MM.1S (cell line): ENCODE measurements around the gene RPGRIP1L.

Source experiments
- DNase-seq: peaks from one replicate; pipeline ENCODE4 v3.0.0-alpha.2; 2015
- H2AFZ ChIP-seq: fragments of 300-600 bp; sonication (generic); 2 replicates; pipeline ENCODE4 v1.6.0; 2016; ENCODE audit warnings: antibody characterized with exemption, low read length
- H3F3A ChIP-seq: fragments of 300-600 bp; sonication (generic); 2 replicates; pipeline ENCODE4 v1.6.1; 2016; ENCODE audit warnings: mild to moderate bottlenecking, antibody characterized with exemption, low read length, moderate library complexity, mixed read lengths; ENCODE audit not compliant: insufficient read depth
- H3K27ac ChIP-seq: fragments of 300-600 bp; sonication (generic); 2 replicates; pipeline ENCODE4 v1.5.1; 2016; ENCODE audit warnings: mild to moderate bottlenecking, low read length
- H3K27me3 ChIP-seq: fragments of 300-600 bp; sonication (generic); replicated peaks from 2 replicates; pipeline ENCODE4 v1.6.0; 2016; ENCODE audit warnings: low read length; ENCODE audit not compliant: insufficient read depth
- H3K36me3 ChIP-seq: fragments of 300-600 bp; sonication (generic); replicated peaks from 2 replicates; pipeline ENCODE4 v1.6.1; 2016; ENCODE audit warnings: mild to moderate bottlenecking, low read length, mixed read lengths; ENCODE audit not compliant: insufficient read depth
- H3K4me1 ChIP-seq: fragments of 300-600 bp; sonication (generic); 2 replicates; pipeline ENCODE4 v1.6.1; 2016; ENCODE audit warnings: low read length, mixed read lengths
- H3K4me2 ChIP-seq: fragments of 300-600 bp; sonication (generic); 2 replicates; pipeline ENCODE4 v1.6.0; 2016; ENCODE audit warnings: low read depth, low read length
- H3K4me3 ChIP-seq: fragments of 300-600 bp; sonication (generic); 2 replicates; pipeline ENCODE4 v1.5.1; 2016; ENCODE audit warnings: low read length, mixed read lengths
- H3K79me2 ChIP-seq: fragments of 300-600 bp; sonication (generic); 2 replicates; pipeline ENCODE4 v1.6.1; 2016; ENCODE audit warnings: mixed run types, low read length, mixed read lengths
- H3K9ac ChIP-seq: fragments of 300-600 bp; sonication (generic); 2 replicates; pipeline ENCODE4 v1.6.1; 2016; ENCODE audit warnings: low read length, mixed read lengths
- H3K9me2 ChIP-seq: fragments of 300-600 bp; sonication (generic); replicated peaks from 2 replicates; pipeline ENCODE4 v1.6.1; 2016; ENCODE audit warnings: mild to moderate bottlenecking, low read length, mixed read lengths; ENCODE audit not compliant: insufficient read depth
- H3K9me3 ChIP-seq: fragments of 300-600 bp; sonication (generic); replicated peaks from 2 replicates; pipeline ENCODE4 v1.6.1; 2016; ENCODE audit warnings: mild to moderate bottlenecking, low read length, mixed read lengths; ENCODE audit not compliant: insufficient read depth
- H4K20me1 ChIP-seq: fragments of 300-600 bp; sonication (generic); 2 replicates; pipeline ENCODE4 v1.6.1; 2016; ENCODE audit warnings: mild to moderate bottlenecking, low read length, moderate library complexity, mixed read lengths; ENCODE audit not compliant: insufficient read depth
- CTCF ChIP-seq: fragments of 300-600 bp; sonication (generic); IDR thresholded peaks from 2 replicates; pipeline ENCODE4 v1.5.1; 2016; ENCODE audit warnings: antibody characterized with exemption, low read length, mixed read lengths
- EZH2 ChIP-seq: fragments of 300-600 bp; sonication (generic); optimal IDR thresholded peaks from 2 replicates; pipeline ENCODE3; 2017; ENCODE audit warnings: low read depth, mild to moderate bottlenecking, antibody characterized with exemption, low read length, mixed read lengths
- EZH2phosphoT487 ChIP-seq: fragments of 300-600 bp; sonication (generic); IDR thresholded peaks from 2 replicates; pipeline ENCODE4 v1.6.1; 2018; ENCODE audit warnings: antibody characterized with exemption, low read length

The RPGRIP1L gene

GRCh38 chr16:53711390-53711789 lies 7.7 kb upstream of the RPGRIP1L start:
- H3K4me2 ChIP-seq: no peak overlapping the region
- no peak overlapping the region for H3K27ac ChIP-seq
- no peaks in the 10 kb centered on the region for H3K27me3 ChIP-seq
- no peak overlapping the region for H2AFZ ChIP-seq
- H3K4me3 ChIP-seq: no peak overlapping the region
- no peaks in the 10 kb centered on the region for H3K36me3 ChIP-seq
- no peaks in the 10 kb centered on the region for H3K9me3 ChIP-seq
- no peaks in the 10 kb centered on the region for H4K20me1 ChIP-seq
- TF ChIP-seq EZH2 (no peak), CTCF (no peak), EZH2phosphoT487 (no peak)
- no peaks in the 10 kb centered on the region for H3K9me2 ChIP-seq
- peaks cover 76% of the 10 kb centered on the region for H3K79me2 ChIP-seq
- H3F3A ChIP-seq: no peaks in the 10 kb centered on the region
- no peaks in the 10 kb centered on the region for H3K4me1 ChIP-seq
- H3K9ac ChIP-seq: no peak overlapping the region
- no peak for DNase-seq

- H3K79me2 ChIP-seq: peaks cover 71% of the 10 kb centered on the region
Measured at GRCh38 chr16:53708490-53708889, 4.8 kb upstream of the RPGRIP1L start.

GRCh38 chr16:53707671-53708070 lies 4.0 kb upstream of the RPGRIP1L start:
- no peak overlapping the region for H3K4me2 ChIP-seq
- H3K9ac ChIP-seq: no peak overlapping the region
- TF ChIP-seq EZH2: no peak
- no peak for TF ChIP-seq CTCF
- TF ChIP-seq EZH2phosphoT487: no peak
- H3K27me3 ChIP-seq: no peaks in the 10 kb centered on the region
- no peak overlapping the region for H3K4me3 ChIP-seq
- DNase-seq: no peak
- no peak overlapping the region for H3K27ac ChIP-seq
- peaks cover 10% of the 10 kb centered on the region; the same call in 1 of the 2 replicates for H3K4me1 ChIP-seq
- no peaks in the 10 kb centered on the region for H3K36me3 ChIP-seq
- no peak overlapping the region for H2AFZ ChIP-seq
- H4K20me1 ChIP-seq: no peaks in the 10 kb centered on the region
- no peaks in the 10 kb centered on the region for H3F3A ChIP-seq
- H3K9me2 ChIP-seq: no peaks in the 10 kb centered on the region
- no peaks in the 10 kb centered on the region for H3K9me3 ChIP-seq
- peaks cover 70% of the 10 kb centered on the region for H3K79me2 ChIP-seq

More at GRCh38 chr16:53708490-53708889, 4.8 kb upstream of the RPGRIP1L start:
- Histone ChIP-seq H3K9ac (no peak overlapping the region), H3K9me2 (no peaks in the 10 kb centered on the region), H3K4me3 (no peak overlapping the region), H3K4me1 (peaks cover 10% of the 10 kb centered on the region; the same call in 1 of the 2 replicates), H3K4me2 (no peak overlapping the region), H4K20me1 (no peaks in the 10 kb centered on the region), H3K27me3 (no peaks in the 10 kb centered on the region), H2AFZ (no peak overlapping the region), H3K9me3 (no peaks in the 10 kb centered on the region), H3K36me3 (no peaks in the 10 kb centered on the region), H3F3A (no peaks in the 10 kb centered on the region), H3K27ac (no peak overlapping the region)
- TF ChIP-seq EZH2phosphoT487: no peak
- TF ChIP-seq EZH2: no peak
- no peak for TF ChIP-seq CTCF
- DNase-seq: no peak
